ENCODE results near the gene MYL3. TPM values are rescaled to one million over a fixed set of nuclear protein-coding genes. Genes with fewer than 3 reads are reported as not detected.

The MYL3 gene
- total RNA-seq, 1 experiment from 2014 or later = not detected

DNA sequence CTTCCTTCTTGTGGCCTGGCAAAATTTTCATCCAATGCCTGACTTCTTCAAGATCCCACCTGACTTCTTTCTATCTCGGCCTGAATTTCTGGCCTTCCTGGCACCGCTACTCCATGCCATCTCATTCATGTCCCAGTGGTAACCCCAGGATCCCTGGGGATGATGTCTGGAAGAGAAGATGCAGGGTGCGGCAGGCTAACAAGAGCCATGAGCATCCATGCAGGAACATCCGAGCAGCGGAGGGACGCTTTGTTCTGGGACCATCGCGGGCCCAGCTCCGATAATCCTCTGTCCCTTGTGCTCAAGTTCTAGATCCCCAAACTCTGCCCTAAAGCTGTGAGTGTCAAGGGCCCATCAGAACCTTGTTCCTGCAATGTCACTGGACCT lies 10.9 kb downstream of the MYL3 start:
- Histone ChIP-seq H3K36me3 (ENCODE audit: low read depth, low read length) (no peaks in the 10 kb centered on the region), H3K4me3 (ENCODE audit: low read length) (no peak overlapping the region), H3K9ac (ENCODE audit: low read length) (no peak overlapping the region), H3F3A (ENCODE audit: low read length, unreplicated experiment) (no peaks in the 10 kb centered on the region), H3K4me2 (ENCODE audit: low read length) (no peak overlapping the region), H3K9me2 (replicated peaks; ENCODE audit: low read length) (no peaks in the 10 kb centered on the region), H3K9me3 (ENCODE audit: low read length) (no peaks in the 10 kb centered on the region), H2AFZ (ENCODE audit: low read length) (no peak overlapping the region), H3K79me2 (ENCODE audit: low read length) (no peaks in the 10 kb centered on the region), H4K20me1 (ENCODE audit: low read length) (no peaks in the 10 kb centered on the region), H3K4me1 (ENCODE audit: insufficient read depth, low read length) (no peaks in the 10 kb centered on the region), H3K27me3 (ENCODE audit: low read length) (no peaks in the 10 kb centered on the region; the same call in 1 of the 2 replicates), H3K27ac (ENCODE audit: low read length) (no peak overlapping the region)
- DNase-seq = no peak
- intact Hi-C loops (cut with micrococcal nuclease) = no loop called here
- BruUV-seq (replicated peaks) = no TSS peak
- ChIA-PET CTCF (no interaction called here), POLR2A (ENCODE audit: unreplicated experiment) (no interaction called here)
- no peak for ATAC-seq
- TF ChIP-seq EZH2 (IDR thresholded peaks at IDR 0.05; ENCODE audit: low read length, unreplicated experiment) (no peak), CTCF (conservative IDR thresholded peaks at IDR 0.05; ENCODE audit: low read depth, low read length) (no peak), EZH2phosphoT487 (IDR thresholded peaks at IDR 0.05; ENCODE audit: borderline replicate concordance, low read length) (no peak)

GRCh38 chr3:46851364-46852333 lies 11.6 kb downstream of the MYL3 start:
- Histone ChIP-seq H3K79me2 (ENCODE audit: low read length) (no peaks in the 10 kb centered on the region), H3K4me1 (ENCODE audit: insufficient read depth, low read length) (peaks cover 1% of the 10 kb centered on the region), H4K20me1 (ENCODE audit: low read length) (no peaks in the 10 kb centered on the region), H3K9ac (ENCODE audit: low read length) (no peak overlapping the region), H3K9me3 (ENCODE audit: low read length) (no peaks in the 10 kb centered on the region), H3K9me2 (replicated peaks; ENCODE audit: low read length) (no peaks in the 10 kb centered on the region), H3K27ac (ENCODE audit: low read length) (no peak overlapping the region), H3K27me3 (ENCODE audit: low read length) (no peaks in the 10 kb centered on the region), H3K36me3 (ENCODE audit: low read depth, low read length) (no peaks in the 10 kb centered on the region), H3F3A (ENCODE audit: low read length, unreplicated experiment) (no peaks in the 10 kb centered on the region), H3K4me3 (ENCODE audit: low read length) (no peak overlapping the region), H2AFZ (ENCODE audit: low read length) (no peak overlapping the region), H3K4me2 (ENCODE audit: low read length) (no peak overlapping the region)
- TF ChIP-seq EZH2 (IDR thresholded peaks at IDR 0.05; ENCODE audit: low read length, unreplicated experiment) (no peak), CTCF (conservative IDR thresholded peaks at IDR 0.05; ENCODE audit: low read depth, low read length) (no peak), EZH2phosphoT487 (IDR thresholded peaks at IDR 0.05; ENCODE audit: borderline replicate concordance, low read length) (no peak)
- ChIA-PET CTCF (no interaction called here), POLR2A (ENCODE audit: unreplicated experiment) (no interaction called here)
- ATAC-seq (no peak), DNase-seq (no peak)
- intact Hi-C loops (cut with micrococcal nuclease) = no loop called here
- no TSS peak for BruUV-seq (replicated peaks)

DNA sequence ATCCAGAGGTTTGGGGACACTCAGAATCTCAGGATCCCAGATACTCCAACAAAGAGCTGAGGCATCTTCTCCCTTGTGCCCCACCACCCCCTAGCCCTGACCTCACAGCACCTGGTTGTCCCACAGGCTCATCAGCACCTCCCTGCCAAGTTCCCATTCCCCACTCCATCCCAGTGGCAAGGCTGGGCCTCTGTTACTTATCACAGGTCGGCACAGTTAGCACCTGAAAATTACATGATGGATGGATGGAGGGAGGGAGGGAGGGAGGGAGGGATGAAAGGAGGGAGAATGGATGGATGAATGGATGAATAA lies 12.8 kb downstream of the MYL3 start:
- H3K9ac ChIP-seq (ENCODE audit: low read length) = no peak overlapping the region
- CTCF ChIA-PET = no interaction called here

More for the DNA sequence above, 12.8 kb downstream of the MYL3 start:
- Histone ChIP-seq H3K9me2 (replicated peaks; ENCODE audit: low read length) (no peaks in the 10 kb centered on the region), H3K36me3 (ENCODE audit: low read depth, low read length) (no peaks in the 10 kb centered on the region), H3K9me3 (ENCODE audit: low read length) (no peaks in the 10 kb centered on the region), H3K4me3 (ENCODE audit: low read length) (no peak overlapping the region), H2AFZ (ENCODE audit: low read length) (no peak overlapping the region), H3K27me3 (ENCODE audit: low read length) (no peaks in the 10 kb centered on the region), H3K4me1 (ENCODE audit: insufficient read depth, low read length) (peaks cover 10% of the 10 kb centered on the region), H4K20me1 (ENCODE audit: low read length) (no peaks in the 10 kb centered on the region), H3K27ac (ENCODE audit: low read length) (no peak overlapping the region), H3K79me2 (ENCODE audit: low read length) (no peaks in the 10 kb centered on the region), H3F3A (ENCODE audit: low read length, unreplicated experiment) (no peaks in the 10 kb centered on the region), H3K4me2 (ENCODE audit: low read length) (no peak overlapping the region)
- ATAC-seq (no peak), DNase-seq (no peak)
- intact Hi-C loops (cut with micrococcal nuclease) = no loop called here
- TF ChIP-seq CTCF (conservative IDR thresholded peaks at IDR 0.05; ENCODE audit: low read depth, low read length) (no peak), EZH2phosphoT487 (IDR thresholded peaks at IDR 0.05; ENCODE audit: borderline replicate concordance, low read length) (no peak), EZH2 (IDR thresholded peaks at IDR 0.05; ENCODE audit: low read length, unreplicated experiment) (no peak)
- no TSS peak for BruUV-seq (replicated peaks)
- POLR2A ChIA-PET (ENCODE audit: unreplicated experiment) = no interaction called here
